Neural progenitor cell (in vitro differentiated cells): ENCODE results near the gene FREM2. TPM values are rescaled to one million over a fixed set of nuclear protein-coding genes. Genes with fewer than 3 reads are reported as not detected.

Experiments
- DNase-seq: peaks from one replicate; pipeline ENCODE4 v3.0.0-alpha.2; 2016; ENCODE audit warnings: low spot score
- H2AFZ ChIP-seq: fragments of 200-600 bp; sonication (generic); replicated peaks from 2 replicates; pipeline ENCODE4 v1.6.1; 2016; ENCODE audit warnings: antibody characterized with exemption
- H3F3A ChIP-seq: fragments of 200-600 bp; sonication (generic); 2 replicates; pipeline ENCODE4 v1.6.1; 2016; ENCODE audit warnings: antibody characterized with exemption, low read depth
- H3K27ac ChIP-seq: fragments of 200-600 bp; sonication (generic); 2 replicates; pipeline ENCODE4 v1.5.1; 2016; ENCODE audit warnings: mild to moderate bottlenecking
- H3K27me3 ChIP-seq: fragments of 200-600 bp; sonication (generic); 2 replicates; pipeline ENCODE4 v1.6.1; 2016; ENCODE audit warnings: mild to moderate bottlenecking, moderate library complexity
- H3K36me3 ChIP-seq: fragments of 200-600 bp; sonication (generic); 2 replicates; pipeline ENCODE4 v1.5.1; 2016
- H3K4me1 ChIP-seq: fragments of 200-600 bp; sonication (generic); 2 replicates; pipeline ENCODE4 v1.6.1; 2016; ENCODE audit warnings: mixed run types
- H3K4me2 ChIP-seq: fragments of 200-600 bp; sonication (generic); 2 replicates; pipeline ENCODE4 v1.6.1; 2016
- H3K4me3 ChIP-seq: fragments of 200-600 bp; sonication (generic); 2 replicates; pipeline ENCODE4 v1.5.1; 2016
- H3K79me2 ChIP-seq: fragments of 200-600 bp; sonication (generic); 2 replicates; pipeline ENCODE4 v1.6.1; 2016; ENCODE audit warnings: low read depth
- H3K9ac ChIP-seq: fragments of 200-600 bp; sonication (generic); 2 replicates; pipeline ENCODE4 v1.6.1; 2016
- H3K9me3 ChIP-seq: fragments of 200-600 bp; sonication (generic); 2 replicates; pipeline ENCODE4 v1.5.1; 2016; ENCODE audit warnings: low read depth
- H4K20me1 ChIP-seq: fragments of 200-600 bp; sonication (generic); 2 replicates; pipeline ENCODE4 v1.6.1; 2016; ENCODE audit warnings: low read depth
- H3K27ac Mint-ChIP-seq: 3 replicates; pipeline ENCODE4 v1.8.0; 2021; ENCODE audit warnings: mixed read lengths
- H3K27me3 Mint-ChIP-seq: 2 replicates; pipeline ENCODE4 v1.8.0; 2022; ENCODE audit warnings: low read depth, mild to moderate bottlenecking, inconsistent platforms, moderate library complexity, mixed read lengths; ENCODE audit not compliant: insufficient read depth
- H3K36me3 Mint-ChIP-seq: 3 replicates; pipeline ENCODE4 v1.8.0; 2021; ENCODE audit warnings: mixed read lengths
- H3K4me1 Mint-ChIP-seq: 3 replicates; pipeline ENCODE4 v1.8.0; 2021; ENCODE audit warnings: mixed read lengths
- H3K4me3 Mint-ChIP-seq: 3 replicates; pipeline ENCODE4 v1.8.0; 2021; ENCODE audit warnings: mild to moderate bottlenecking, moderate library complexity, mixed read lengths
- H3K9me3 Mint-ChIP-seq: 3 replicates; pipeline ENCODE4 v1.8.0; 2020; ENCODE audit warnings: mixed read lengths
- CTCF ChIP-seq: fragments of 200-600 bp; sonication (generic); IDR thresholded peaks from 2 replicates; pipeline ENCODE4 v1.5.1; 2017; ENCODE audit warnings: antibody characterized with exemption, mild to moderate bottlenecking
- EZH2 ChIP-seq: fragments of 200-600 bp; sonication (generic); IDR thresholded peaks from 2 replicates; pipeline ENCODE4 v1.6.1; 2017; ENCODE audit warnings: antibody characterized with exemption, mild to moderate bottlenecking, moderate library complexity
- EZH2phosphoT487 ChIP-seq: fragments of 200-600 bp; sonication (generic); IDR thresholded peaks from 2 replicates; pipeline ENCODE4 v1.6.1; 2017; ENCODE audit warnings: antibody characterized with exemption
- total RNA-seq: library from RNA; depleted of rRNA; stranded (reverse); fragments of >200 nt; gene quantifications from 2 replicates; pipeline ENCODE4 v1.2.3, GENCODE V29; 2015; ENCODE audit warnings: low replicate concordance

FREM2 gene
- total RNA-seq, 1 donor from 2014 or later: 21.3 TPM

- H3K27ac Mint-ChIP-seq: no peak overlapping the region
- Histone ChIP-seq H3K4me1 (no peaks in the 10 kb centered on the region), H3K27ac (no peak overlapping the region), H3K9ac (no peak overlapping the region), H3K79me2 (no peaks in the 10 kb centered on the region), H3K4me2 (no peak overlapping the region), H3K4me3 (no peak overlapping the region), H4K20me1 (no peaks in the 10 kb centered on the region), H3F3A (no peaks in the 10 kb centered on the region), H3K36me3 (no peaks in the 10 kb centered on the region), H2AFZ (no peak overlapping the region), H3K27me3 (no peaks in the 10 kb centered on the region), H3K9me3 (no peaks in the 10 kb centered on the region)
- H3K9me3 Mint-ChIP-seq: no peaks in the 10 kb centered on the region
- TF ChIP-seq EZH2 (no peak), CTCF (no peak), EZH2phosphoT487 (no peak)
- DNase-seq: no peak
- H3K4me1 Mint-ChIP-seq: no peaks in the 10 kb centered on the region
- no peak overlapping the region for H3K4me3 Mint-ChIP-seq
- H3K36me3 Mint-ChIP-seq: peaks cover 4% of the 10 kb centered on the region
- H3K27me3 Mint-ChIP-seq: no peaks in the 10 kb centered on the region
Observed at GRCh38 chr13:38784036-38784880, 97.4 kb downstream of the FREM2 start.

GRCh38 chr13:38785042-38785441 is 98.2 kb downstream of the FREM2 start:
- no peaks in the 10 kb centered on the region for H3K9me3 Mint-ChIP-seq
- no peaks in the 10 kb centered on the region for H3K27me3 Mint-ChIP-seq
- DNase-seq: no peak
- Histone ChIP-seq H3K4me3 (no peak overlapping the region), H4K20me1 (no peaks in the 10 kb centered on the region), H3K27ac (no peak overlapping the region), H3K36me3 (no peaks in the 10 kb centered on the region), H3K27me3 (no peaks in the 10 kb centered on the region), H3K4me2 (no peak overlapping the region), H2AFZ (no peak overlapping the region), H3K79me2 (no peaks in the 10 kb centered on the region), H3K9ac (no peak overlapping the region), H3F3A (no peaks in the 10 kb centered on the region), H3K9me3 (no peaks in the 10 kb centered on the region), H3K4me1 (no peaks in the 10 kb centered on the region)
- H3K27ac Mint-ChIP-seq: no peak overlapping the region
- H3K36me3 Mint-ChIP-seq: peaks cover 4% of the 10 kb centered on the region
- TF ChIP-seq CTCF (no peak), EZH2 (no peak), EZH2phosphoT487 (no peak)
- H3K4me3 Mint-ChIP-seq: no peak overlapping the region
- H3K4me1 Mint-ChIP-seq: no peaks in the 10 kb centered on the region

- H4K20me1 ChIP-seq: no peaks in the 10 kb centered on the region
- no peak overlapping the region for H3K4me3 Mint-ChIP-seq
Observed at GRCh38 chr13:38785490-38785889, 98.6 kb downstream of the FREM2 start.

More at GRCh38 chr13:38785490-38785889, 98.6 kb downstream of the FREM2 start:
- no peaks in the 10 kb centered on the region for H3K27me3 Mint-ChIP-seq
- H3K4me1 Mint-ChIP-seq: no peaks in the 10 kb centered on the region
- no peaks in the 10 kb centered on the region for H3K79me2 ChIP-seq
- H3K27ac Mint-ChIP-seq: no peak overlapping the region
- no peaks in the 10 kb centered on the region for H3K9me3 Mint-ChIP-seq
- no peak overlapping the region for H3K9ac ChIP-seq
- H3K9me3 ChIP-seq: no peaks in the 10 kb centered on the region
- peaks cover 4% of the 10 kb centered on the region for H3K36me3 Mint-ChIP-seq
- H3K4me2 ChIP-seq: no peak overlapping the region
- no peaks in the 10 kb centered on the region for H3F3A ChIP-seq
- H2AFZ ChIP-seq: no peak overlapping the region
- no peak for DNase-seq
- no peaks in the 10 kb centered on the region for H3K4me1 ChIP-seq
- H3K27me3 ChIP-seq: no peaks in the 10 kb centered on the region
- H3K27ac ChIP-seq: no peak overlapping the region
- TF ChIP-seq EZH2 (no peak), EZH2phosphoT487 (no peak), CTCF (no peak)
- H3K4me3 ChIP-seq: no peak overlapping the region
- no peaks in the 10 kb centered on the region for H3K36me3 ChIP-seq
